Measurements from ENCODE around the gene DOK3. TPM values are rescaled to one million over a fixed set of nuclear protein-coding genes. Genes with fewer than 3 reads are reported as not detected.

The DOK3 gene
- total RNA-seq, 2 experiments from 2014 or later = 7.3 to 7.8 TPM

- no peak overlapping the region for H3K4me3 Mint-ChIP-seq
- DNase-seq = no peak
- H3K9me3 Mint-ChIP-seq (ENCODE audit: insufficient read depth) = no peaks in the 10 kb centered on the region
- CTCF ChIA-PET = no interaction called here
- H3K27ac Mint-ChIP-seq = peak overlapping the region; percentile 64
- H3K36me3 Mint-ChIP-seq (ENCODE audit: low read depth) = peaks cover 23% of the 10 kb centered on the region
- ATAC-seq = no peak
- POLR2A ChIA-PET = interaction anchor here (0.5 kb wide), 1 partner anchor 276 kb away, joined by 4 read pairs; no protein-coding TSS in a partner anchor
- H3K27me3 Mint-ChIP-seq (ENCODE audit: low read depth) = no peaks in the 10 kb centered on the region
- no peaks in the 10 kb centered on the region for H3K4me1 Mint-ChIP-seq (ENCODE audit: low read depth)
Measured at GRCh38 chr5:177531209-177531940, 21.7 kb upstream of the DOK3 start.

GRCh38 chr5:177530638-177531037 lies 21.0 kb upstream of the DOK3 start:
- ATAC-seq = no peak
- H3K9me3 Mint-ChIP-seq (ENCODE audit: insufficient read depth) = no peaks in the 10 kb centered on the region
- DNase-seq = no peak
- no peaks in the 10 kb centered on the region for H3K27me3 Mint-ChIP-seq (ENCODE audit: low read depth)
- POLR2A ChIA-PET = no interaction called here
- CTCF ChIA-PET = no interaction called here
- no peaks in the 10 kb centered on the region for H3K4me1 Mint-ChIP-seq (ENCODE audit: low read depth)
- peak overlapping the region; percentile 50 for H3K27ac Mint-ChIP-seq
- H3K36me3 Mint-ChIP-seq (ENCODE audit: low read depth) = peaks cover 24% of the 10 kb centered on the region
- no peak overlapping the region for H3K4me3 Mint-ChIP-seq

DNA sequence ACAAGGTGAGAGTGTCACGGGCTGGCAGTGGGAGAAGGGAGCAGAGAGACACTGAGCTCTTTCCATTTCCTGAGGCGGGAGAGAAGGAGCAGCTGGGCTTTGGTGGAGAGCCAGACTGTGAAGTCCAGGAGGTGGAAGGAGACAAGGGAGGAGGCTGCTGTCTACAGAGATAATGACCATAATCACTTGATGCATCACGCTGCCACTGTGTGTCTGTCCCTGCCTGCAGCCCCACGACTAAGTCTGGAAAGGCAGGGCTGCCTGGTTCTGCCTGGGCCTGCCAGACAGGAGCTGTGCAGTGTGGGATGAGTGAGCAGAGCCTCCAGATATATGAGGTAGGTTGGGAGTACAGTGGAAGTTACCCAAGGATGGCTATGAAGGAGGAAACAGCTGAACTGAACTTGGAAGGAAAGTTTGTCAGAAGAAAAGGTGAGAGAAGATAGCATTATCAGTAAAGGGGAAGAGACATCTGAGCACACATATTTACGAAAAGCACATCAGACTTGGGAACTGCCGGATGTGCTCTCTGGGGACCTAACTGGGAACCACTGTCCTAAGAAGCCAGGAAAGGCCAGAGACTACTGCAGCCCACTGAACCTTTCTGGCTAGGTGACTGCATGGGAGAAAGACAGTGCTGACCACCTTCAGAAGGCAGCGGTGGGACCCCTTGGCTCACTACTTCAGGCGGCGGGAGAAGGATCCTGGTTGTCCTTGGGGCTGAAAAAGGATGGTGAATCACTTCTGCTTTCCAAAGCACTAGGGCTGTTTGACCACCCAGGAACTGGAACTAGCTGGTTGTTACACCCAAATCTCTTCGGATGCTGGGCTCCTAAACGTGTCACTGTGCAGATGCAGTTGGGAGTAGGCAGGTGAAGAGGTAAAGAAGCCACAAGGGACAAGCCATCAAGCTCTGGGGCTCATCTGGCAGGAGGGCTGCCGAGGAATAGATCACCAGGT lies 19.9 kb upstream of the DOK3 start:
- CTCF ChIA-PET = no interaction called here
- H3K27ac Mint-ChIP-seq = no peak overlapping the region
- no peak overlapping the region for H3K4me3 Mint-ChIP-seq
- no peaks in the 10 kb centered on the region for H3K27me3 Mint-ChIP-seq (ENCODE audit: low read depth)
- DNase-seq = no peak
- POLR2A ChIA-PET = no interaction called here
- ATAC-seq = no peak
- peaks cover 26% of the 10 kb centered on the region for H3K36me3 Mint-ChIP-seq (ENCODE audit: low read depth)
- H3K4me1 Mint-ChIP-seq (ENCODE audit: low read depth) = no peaks in the 10 kb centered on the region
- no peaks in the 10 kb centered on the region for H3K9me3 Mint-ChIP-seq (ENCODE audit: insufficient read depth)

- CTCF ChIA-PET = no interaction called here
- ATAC-seq = no peak
- peaks cover 26% of the 10 kb centered on the region for H3K36me3 Mint-ChIP-seq (ENCODE audit: low read depth)
- POLR2A ChIA-PET = no interaction called here
- no peak for DNase-seq
- no peak overlapping the region for H3K4me3 Mint-ChIP-seq
- H3K9me3 Mint-ChIP-seq (ENCODE audit: insufficient read depth) = no peaks in the 10 kb centered on the region
- H3K27me3 Mint-ChIP-seq (ENCODE audit: low read depth) = no peaks in the 10 kb centered on the region
- H3K4me1 Mint-ChIP-seq (ENCODE audit: low read depth) = no peaks in the 10 kb centered on the region
- no peak overlapping the region for H3K27ac Mint-ChIP-seq
Measured at GRCh38 chr5:177528631-177529030, 19.0 kb upstream of the DOK3 start.

GRCh38 chr5:177527595-177527994 lies 18.0 kb upstream of the DOK3 start:
- Mint-ChIP-seq H3K27ac (no peak overlapping the region), H3K4me1 (ENCODE audit: low read depth) (no peaks in the 10 kb centered on the region), H3K9me3 (ENCODE audit: insufficient read depth) (no peaks in the 10 kb centered on the region), H3K27me3 (ENCODE audit: low read depth) (no peaks in the 10 kb centered on the region), H3K36me3 (ENCODE audit: low read depth) (peaks cover 25% of the 10 kb centered on the region), H3K4me3 (no peak overlapping the region)
- ATAC-seq (no peak), DNase-seq (no peak)
- ChIA-PET POLR2A (no interaction called here), CTCF (interaction anchor here (1.0 kb wide), 1 partner anchor 11 kb away, joined by 3 read pairs; the partner anchor contains the start of gene DDX41)

- no peak overlapping the region for H3K27ac Mint-ChIP-seq
- ATAC-seq (no peak), DNase-seq (no peak)
- H3K9me3 Mint-ChIP-seq (ENCODE audit: insufficient read depth) = no peaks in the 10 kb centered on the region
- no peak overlapping the region for H3K4me3 Mint-ChIP-seq
- no peaks in the 10 kb centered on the region for H3K27me3 Mint-ChIP-seq (ENCODE audit: low read depth)
- ChIA-PET POLR2A (no interaction called here), CTCF (interaction anchor here (1.0 kb wide), 1 partner anchor 10 kb away, joined by 3 read pairs; the partner anchor contains the start of gene DDX41)
- H3K4me1 Mint-ChIP-seq (ENCODE audit: low read depth) = peaks cover 1% of the 10 kb centered on the region
- H3K36me3 Mint-ChIP-seq (ENCODE audit: low read depth) = peaks cover 22% of the 10 kb centered on the region
Measured at GRCh38 chr5:177526791-177527190, 17.2 kb upstream of the DOK3 start.

GRCh38 chr5:177526191-177526590 lies 16.6 kb upstream of the DOK3 start:
- Mint-ChIP-seq H3K36me3 (ENCODE audit: low read depth) (peaks cover 27% of the 10 kb centered on the region), H3K4me3 (no peak overlapping the region), H3K27me3 (ENCODE audit: low read depth) (no peaks in the 10 kb centered on the region), H3K27ac (no peak overlapping the region), H3K9me3 (ENCODE audit: insufficient read depth) (no peaks in the 10 kb centered on the region), H3K4me1 (ENCODE audit: low read depth) (peaks cover 7% of the 10 kb centered on the region)
- CTCF ChIA-PET = no interaction called here
- ATAC-seq = no peak
- POLR2A ChIA-PET = no interaction called here
- DNase-seq = no peak

GRCh38 chr5:177524941-177525655 lies 15.5 kb upstream of the DOK3 start:
- CTCF ChIA-PET = interaction anchor here (1.2 to 2.0 kb wide), 2 partner anchors 9 to 23 kb away, joined by 3 to 6 read pairs; no protein-coding TSS in a partner anchor
- DNase-seq = no peak
- no peaks in the 10 kb centered on the region for H3K27me3 Mint-ChIP-seq (ENCODE audit: low read depth)
- ATAC-seq = no peak
- H3K4me3 Mint-ChIP-seq = no peak overlapping the region
- POLR2A ChIA-PET = interaction anchor here (0.8 to 1.0 kb wide), 2 partner anchors 14 to 54 kb away, joined by 3 read pairs; no protein-coding TSS in a partner anchor
- H3K4me1 Mint-ChIP-seq (ENCODE audit: low read depth) = peaks cover 18% of the 10 kb centered on the region
- H3K9me3 Mint-ChIP-seq (ENCODE audit: insufficient read depth) = no peaks in the 10 kb centered on the region
- peaks cover 29% of the 10 kb centered on the region for H3K36me3 Mint-ChIP-seq (ENCODE audit: low read depth)
- no peak overlapping the region for H3K27ac Mint-ChIP-seq

GRCh38 chr5:177524539-177524900 lies 14.9 kb upstream of the DOK3 start:
- DNase-seq = no peak
- no peaks in the 10 kb centered on the region for H3K9me3 Mint-ChIP-seq (ENCODE audit: insufficient read depth)
- H3K36me3 Mint-ChIP-seq (ENCODE audit: low read depth) = peaks cover 32% of the 10 kb centered on the region
- CTCF ChIA-PET = interaction anchor here (2.0 kb wide), 1 partner anchor 23 kb away, joined by 6 read pairs; no protein-coding TSS in a partner anchor
- H3K27me3 Mint-ChIP-seq (ENCODE audit: low read depth) = no peaks in the 10 kb centered on the region
- no peak overlapping the region for H3K27ac Mint-ChIP-seq
- H3K4me3 Mint-ChIP-seq = no peak overlapping the region
- H3K4me1 Mint-ChIP-seq (ENCODE audit: low read depth) = peaks cover 23% of the 10 kb centered on the region
- no peak for ATAC-seq
- POLR2A ChIA-PET = interaction anchor here (0.8 to 1.0 kb wide), 2 partner anchors 14 to 54 kb away, joined by 3 read pairs; no protein-coding TSS in a partner anchor

GRCh38 chr5:177523711-177524538 lies 14.3 kb upstream of the DOK3 start:
- no peaks in the 10 kb centered on the region for H3K9me3 Mint-ChIP-seq (ENCODE audit: insufficient read depth)
- ATAC-seq = no peak
- ChIA-PET POLR2A (interaction anchor here (0.8 to 1.0 kb wide), 2 partner anchors 15 to 53 kb away, joined by 3 read pairs; no protein-coding TSS in a partner anchor), CTCF (interaction anchor here (2.0 kb wide), 1 partner anchor 22 kb away, joined by 6 read pairs; no protein-coding TSS in a partner anchor)
- no peak overlapping the region for H3K4me3 Mint-ChIP-seq
- H3K36me3 Mint-ChIP-seq (ENCODE audit: low read depth) = peaks cover 29% of the 10 kb centered on the region
- no peak overlapping the region for H3K27ac Mint-ChIP-seq
- DNase-seq = no peak
- peaks cover 28% of the 10 kb centered on the region for H3K4me1 Mint-ChIP-seq (ENCODE audit: low read depth)
- no peaks in the 10 kb centered on the region for H3K27me3 Mint-ChIP-seq (ENCODE audit: low read depth)

Data from activated CD8-positive, alpha-beta T cell treated with anti-CD3 and anti-CD28 coated beads, Interleukin-2, amount 10 ng/mL, durations not matched to agents 7 days and 5 days (primary cell).